GM23338 (cell line): ENCODE results near the gene ANGPTL3.

Experiments
- CTCF ChIP-seq, 2 experiments: fragments of 200-600 bp in 1 of 2; sonication (generic) in 1 of 2; conservative IDR thresholded peaks; 2 replicates each; pipeline versions ENCODE4 v1.5.1 to v1.6.1; 2016 to 2017; ENCODE audit warnings: antibody characterized with exemption in 2 of 2, low read depth in 2 of 2, mild to moderate bottlenecking in 2 of 2, moderate library complexity in 1 of 2
- EZH2 ChIP-seq: fragments of 200-600 bp; sonication (generic); IDR thresholded peaks from one replicate; pipeline ENCODE4 v1.8.0; 2017; ENCODE audit warnings: antibody characterized with exemption, mild to moderate bottlenecking, low read depth; ENCODE audit not compliant: unreplicated experiment

- TF ChIP-seq CTCF (conservative IDR thresholded peaks at IDR 0.05; ENCODE audit: low read depth in 2 of 2) = no peak
- TF ChIP-seq EZH2 = no peak
Observed at GRCh38 chr1:62625415-62625814, 28.1 kb downstream of the ANGPTL3 start.
